ENCODE results near the gene IQGAP2.

Gene IQGAP2

GRCh38 chr5:76660360-76660759 is 257.3 kb downstream of the IQGAP2 start:
- Histone ChIP-seq H3K36me3 (ENCODE audit: control insufficient read depth, insufficient read depth, low read length, severe bottlenecking) (no peaks in the 10 kb centered on the region), H3K4me3 (ENCODE audit: low read length) (no peak overlapping the region), H3K9ac (ENCODE audit: low read length) (peak overlapping the region; percentile 37), H3K9me3 (ENCODE audit: control insufficient read depth, low read length) (no peaks in the 10 kb centered on the region), H3K27me3 (replicated peaks; ENCODE audit: control insufficient read depth, insufficient read depth, low read length) (no peaks in the 10 kb centered on the region), H3K4me1 (ENCODE audit: control insufficient read depth, insufficient read depth, low read length) (no peaks in the 10 kb centered on the region)
- peak; percentile 8 for DNase-seq (ENCODE audit: low read depth)

DNA sequence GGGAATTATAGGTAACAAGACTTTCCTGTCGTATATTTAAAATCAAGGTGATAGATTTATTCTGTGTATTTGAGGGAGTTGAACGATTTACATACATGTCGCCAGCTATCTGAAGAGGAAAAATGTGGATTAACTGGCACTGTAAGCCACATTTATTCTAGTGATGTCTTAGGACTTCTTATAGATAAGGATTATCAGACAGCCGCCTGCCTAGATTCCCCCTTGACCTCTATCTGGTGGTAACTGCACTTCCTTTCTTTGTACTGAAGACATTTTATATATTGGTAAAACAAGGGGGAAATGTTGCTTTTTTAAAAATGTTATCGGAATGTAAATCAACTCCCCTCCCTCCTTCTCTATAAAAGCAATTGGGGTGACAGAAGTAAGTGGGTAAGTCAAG is 259.4 kb downstream of the IQGAP2 start:
- Histone ChIP-seq H3K4me1 (ENCODE audit: control insufficient read depth, insufficient read depth, low read length) (no peaks in the 10 kb centered on the region), H3K9me3 (ENCODE audit: control insufficient read depth, low read length) (no peaks in the 10 kb centered on the region), H3K9ac (ENCODE audit: low read length) (no peak overlapping the region), H3K36me3 (ENCODE audit: control insufficient read depth, insufficient read depth, low read length, severe bottlenecking) (no peaks in the 10 kb centered on the region), H3K27me3 (replicated peaks; ENCODE audit: control insufficient read depth, insufficient read depth, low read length) (no peaks in the 10 kb centered on the region), H3K4me3 (ENCODE audit: low read length) (no peak overlapping the region)
- no peak for DNase-seq (ENCODE audit: low read depth)

DNA sequence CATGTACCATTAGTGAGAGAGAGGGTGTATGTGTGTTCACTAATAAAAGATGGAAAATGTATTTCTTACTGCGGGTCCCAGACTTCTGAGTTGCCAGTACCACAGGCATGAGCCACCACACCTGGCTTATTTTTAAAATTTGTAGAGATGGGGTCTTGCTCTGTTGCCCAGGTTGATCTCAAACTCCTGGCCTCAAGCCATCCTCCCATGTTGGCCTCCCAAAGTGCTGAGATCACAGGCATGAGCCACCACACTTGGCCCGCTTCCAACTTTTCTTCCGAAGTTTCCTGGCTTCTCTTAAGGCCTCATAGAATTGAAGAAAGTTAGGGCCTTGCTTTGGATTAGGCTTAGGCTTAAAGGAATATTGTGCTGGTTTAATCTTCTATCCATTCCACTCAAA is 260.5 kb downstream of the IQGAP2 start:
- no peaks in the 10 kb centered on the region for H3K27me3 ChIP-seq (replicated peaks; ENCODE audit: control insufficient read depth, insufficient read depth, low read length)
- no peaks in the 10 kb centered on the region for H3K9me3 ChIP-seq (ENCODE audit: control insufficient read depth, low read length)
- no peaks in the 10 kb centered on the region for H3K36me3 ChIP-seq (ENCODE audit: control insufficient read depth, insufficient read depth, low read length, severe bottlenecking)
- H3K4me3 ChIP-seq (ENCODE audit: low read length): no peak overlapping the region
- no peaks in the 10 kb centered on the region for H3K4me1 ChIP-seq (ENCODE audit: control insufficient read depth, insufficient read depth, low read length)
- H3K9ac ChIP-seq (ENCODE audit: low read length): no peak overlapping the region
- no peak for DNase-seq (ENCODE audit: low read depth)

DNA sequence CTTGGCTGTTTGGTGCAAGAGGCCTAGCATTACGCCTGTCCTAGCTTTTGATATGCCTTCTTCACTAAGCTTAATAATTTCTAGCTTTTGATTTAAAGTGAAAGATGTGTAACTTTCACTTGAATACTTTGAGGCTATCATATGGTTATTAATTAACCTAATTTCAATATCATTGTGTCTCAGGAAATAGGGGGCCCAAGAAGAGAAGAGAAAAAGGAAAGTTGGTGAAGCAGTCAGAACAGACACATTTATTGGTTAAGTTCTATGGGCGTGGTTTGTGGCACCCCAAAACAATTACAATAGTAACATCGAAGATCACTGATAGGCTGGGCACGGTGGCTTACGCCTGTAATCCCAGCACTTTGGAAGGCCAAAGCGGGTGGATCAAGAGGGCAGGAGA is 261.0 kb downstream of the IQGAP2 start:
- Histone ChIP-seq H3K9me3 (ENCODE audit: control insufficient read depth, low read length) (no peaks in the 10 kb centered on the region), H3K4me3 (ENCODE audit: low read length) (no peak overlapping the region), H3K9ac (ENCODE audit: low read length) (no peak overlapping the region), H3K36me3 (ENCODE audit: control insufficient read depth, insufficient read depth, low read length, severe bottlenecking) (no peaks in the 10 kb centered on the region), H3K4me1 (ENCODE audit: control insufficient read depth, insufficient read depth, low read length) (no peaks in the 10 kb centered on the region), H3K27me3 (replicated peaks; ENCODE audit: control insufficient read depth, insufficient read depth, low read length) (no peaks in the 10 kb centered on the region)
- DNase-seq (ENCODE audit: low read depth): no peak

GRCh38 chr5:76667495-76667894 is 264.4 kb downstream of the IQGAP2 start:
- H3K9ac ChIP-seq (ENCODE audit: low read length): no peak overlapping the region
- no peaks in the 10 kb centered on the region for H3K4me1 ChIP-seq (ENCODE audit: control insufficient read depth, insufficient read depth, low read length)
- DNase-seq (ENCODE audit: low read depth): no peak
- H3K9me3 ChIP-seq (ENCODE audit: control insufficient read depth, low read length): no peaks in the 10 kb centered on the region
- no peaks in the 10 kb centered on the region for H3K36me3 ChIP-seq (ENCODE audit: control insufficient read depth, insufficient read depth, low read length, severe bottlenecking)
- H3K27me3 ChIP-seq (replicated peaks; ENCODE audit: control insufficient read depth, insufficient read depth, low read length): no peaks in the 10 kb centered on the region
- no peak overlapping the region for H3K4me3 ChIP-seq (ENCODE audit: low read length)

DNA sequence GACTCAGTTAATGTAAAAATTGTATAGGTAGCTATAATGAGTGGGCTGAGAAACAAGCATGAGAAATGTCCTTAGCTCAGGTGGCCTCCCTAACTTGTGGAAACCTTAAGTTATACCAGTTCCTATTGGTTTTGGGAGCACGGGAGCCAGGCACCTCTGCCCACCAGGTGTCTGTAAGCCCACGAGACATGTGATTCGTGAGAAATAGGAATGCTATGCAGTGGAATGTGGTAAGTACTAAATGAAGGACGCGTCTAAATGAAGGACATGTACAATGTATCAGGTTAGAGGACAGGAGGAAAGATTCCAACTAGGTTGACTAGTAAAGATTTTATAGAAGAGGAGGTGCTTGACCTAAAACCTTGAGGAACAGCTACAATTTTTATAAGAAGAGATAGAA is 266.2 kb downstream of the IQGAP2 start:
- Histone ChIP-seq H3K4me3 (ENCODE audit: low read length) (no peak overlapping the region), H3K36me3 (ENCODE audit: control insufficient read depth, insufficient read depth, low read length, severe bottlenecking) (no peaks in the 10 kb centered on the region), H3K4me1 (ENCODE audit: control insufficient read depth, insufficient read depth, low read length) (no peaks in the 10 kb centered on the region), H3K9ac (ENCODE audit: low read length) (no peak overlapping the region), H3K27me3 (replicated peaks; ENCODE audit: control insufficient read depth, insufficient read depth, low read length) (no peaks in the 10 kb centered on the region), H3K9me3 (ENCODE audit: control insufficient read depth, low read length) (no peaks in the 10 kb centered on the region)
- no peak for DNase-seq (ENCODE audit: low read depth)

DNA sequence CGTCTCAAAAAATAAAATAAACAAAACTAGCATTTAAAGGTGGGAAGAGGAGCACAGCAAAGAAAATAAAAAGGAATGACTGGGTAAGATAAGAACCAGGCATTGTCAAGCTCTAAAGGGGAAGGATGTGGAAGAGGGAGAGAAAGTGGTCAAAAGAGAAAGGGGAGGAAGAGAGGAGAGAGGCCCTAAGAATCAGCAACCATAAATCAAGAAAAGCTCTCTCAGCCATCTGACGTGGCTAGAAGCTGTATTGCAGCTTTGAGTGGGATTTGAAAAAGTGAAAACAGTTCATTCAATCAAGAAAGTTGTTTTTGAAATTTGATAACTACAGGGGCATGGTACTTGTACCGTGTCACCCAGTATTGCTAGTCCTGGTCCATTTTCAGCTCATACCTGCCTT is 267.4 kb downstream of the IQGAP2 start:
- Histone ChIP-seq H3K4me1 (ENCODE audit: control insufficient read depth, insufficient read depth, low read length) (no peaks in the 10 kb centered on the region), H3K9me3 (ENCODE audit: control insufficient read depth, low read length) (no peaks in the 10 kb centered on the region), H3K27me3 (replicated peaks; ENCODE audit: control insufficient read depth, insufficient read depth, low read length) (no peaks in the 10 kb centered on the region), H3K9ac (ENCODE audit: low read length) (no peak overlapping the region), H3K36me3 (ENCODE audit: control insufficient read depth, insufficient read depth, low read length, severe bottlenecking) (no peaks in the 10 kb centered on the region), H3K4me3 (ENCODE audit: low read length) (no peak overlapping the region)
- DNase-seq (ENCODE audit: low read depth): no peak

- no peak overlapping the region for H3K9ac ChIP-seq (ENCODE audit: low read length)
- no peaks in the 10 kb centered on the region for H3K27me3 ChIP-seq (replicated peaks; ENCODE audit: control insufficient read depth, insufficient read depth, low read length)
- H3K4me3 ChIP-seq (ENCODE audit: low read length): no peak overlapping the region
- no peaks in the 10 kb centered on the region for H3K4me1 ChIP-seq (ENCODE audit: control insufficient read depth, insufficient read depth, low read length)
- H3K36me3 ChIP-seq (ENCODE audit: control insufficient read depth, insufficient read depth, low read length, severe bottlenecking): no peaks in the 10 kb centered on the region
- no peaks in the 10 kb centered on the region for H3K9me3 ChIP-seq (ENCODE audit: control insufficient read depth, low read length)
- DNase-seq (ENCODE audit: low read depth): no peak
Observed at GRCh38 chr5:76672242-76672641, 269.2 kb downstream of the IQGAP2 start.

DNA sequence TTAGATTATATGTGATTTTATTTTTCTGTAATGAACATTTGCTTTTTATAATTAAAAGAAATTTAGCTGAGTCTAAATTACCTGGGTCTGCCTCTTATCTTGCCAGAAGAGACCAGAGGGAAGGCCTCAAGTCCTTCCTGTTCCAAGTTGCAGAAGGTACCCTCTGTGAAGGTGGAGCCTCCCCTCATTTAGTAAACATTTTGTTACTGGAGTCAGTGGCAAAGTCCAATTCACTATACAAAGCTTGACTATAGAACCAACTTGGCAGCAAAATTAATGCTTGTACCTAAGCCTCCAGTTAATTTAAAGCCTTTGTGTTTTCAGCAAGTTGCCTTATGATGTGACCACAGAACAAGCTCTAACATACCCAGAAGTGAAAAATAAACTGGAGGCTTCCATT is 270.0 kb downstream of the IQGAP2 start:
- Histone ChIP-seq H3K9me3 (ENCODE audit: control insufficient read depth, low read length) (no peaks in the 10 kb centered on the region), H3K27me3 (replicated peaks; ENCODE audit: control insufficient read depth, insufficient read depth, low read length) (no peaks in the 10 kb centered on the region), H3K4me3 (ENCODE audit: low read length) (no peak overlapping the region), H3K36me3 (ENCODE audit: control insufficient read depth, insufficient read depth, low read length, severe bottlenecking) (no peaks in the 10 kb centered on the region), H3K4me1 (ENCODE audit: control insufficient read depth, insufficient read depth, low read length) (no peaks in the 10 kb centered on the region), H3K9ac (ENCODE audit: low read length) (no peak overlapping the region)
- DNase-seq (ENCODE audit: low read depth): no peak

DNA sequence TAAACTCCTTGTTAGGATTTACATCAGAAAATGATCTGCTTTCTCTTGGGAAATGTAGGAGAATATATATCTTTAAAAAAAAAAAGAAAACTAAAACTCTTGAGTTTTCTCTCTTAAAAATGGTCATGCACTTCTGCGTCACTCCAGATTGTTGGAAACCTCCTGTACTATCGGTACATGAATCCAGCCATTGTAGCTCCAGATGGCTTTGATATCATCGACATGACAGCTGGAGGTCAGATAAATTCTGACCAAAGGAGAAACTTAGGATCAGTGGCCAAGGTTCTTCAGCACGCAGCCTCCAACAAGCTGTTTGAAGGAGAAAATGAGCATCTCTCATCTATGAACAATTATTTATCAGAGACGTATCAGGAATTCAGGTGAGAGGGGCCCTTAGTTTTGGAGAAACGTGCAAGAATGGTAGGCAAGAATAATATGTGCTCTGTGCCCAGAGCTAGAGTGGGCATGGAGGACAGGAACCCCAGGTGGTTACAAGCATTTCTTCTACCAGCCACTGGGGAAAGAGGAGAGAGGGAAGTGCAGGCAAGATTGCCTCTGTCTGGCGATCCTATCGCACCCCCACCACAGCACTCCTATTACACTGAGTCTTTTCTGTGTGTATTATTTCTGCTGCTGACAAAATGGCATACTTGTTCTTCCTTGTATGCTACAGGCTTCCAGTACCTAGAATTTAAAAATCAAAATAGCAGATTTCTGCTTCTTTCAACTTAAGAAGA is 271.4 kb downstream of the IQGAP2 start:
- Histone ChIP-seq H3K4me1 (ENCODE audit: control insufficient read depth, insufficient read depth, low read length) (peaks cover 5% of the 10 kb centered on the region), H3K9ac (ENCODE audit: low read length) (no peak overlapping the region), H3K27me3 (replicated peaks; ENCODE audit: control insufficient read depth, insufficient read depth, low read length) (no peaks in the 10 kb centered on the region), H3K4me3 (ENCODE audit: low read length) (no peak overlapping the region), H3K36me3 (ENCODE audit: control insufficient read depth, insufficient read depth, low read length, severe bottlenecking) (no peaks in the 10 kb centered on the region), H3K9me3 (ENCODE audit: control insufficient read depth, low read length) (no peaks in the 10 kb centered on the region)
- no peak for DNase-seq (ENCODE audit: low read depth)

DNA sequence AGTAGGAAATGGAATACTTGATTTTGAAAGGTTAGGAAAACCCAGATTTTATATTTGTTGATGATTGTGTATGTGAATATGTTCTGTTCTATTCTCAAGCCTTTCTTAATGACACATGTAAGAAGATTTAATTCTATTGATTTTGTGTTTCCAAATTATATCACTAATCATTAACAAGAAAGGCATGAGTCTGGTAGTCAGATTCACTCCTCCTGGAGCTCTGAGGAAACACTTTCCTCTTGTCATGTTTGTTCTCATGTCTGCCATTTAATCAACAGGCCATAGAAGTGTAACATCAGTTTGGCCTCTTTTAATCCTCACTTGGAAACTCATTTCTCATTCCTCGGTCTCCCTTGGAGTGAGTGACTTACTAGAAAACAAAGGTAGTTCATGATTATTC is 272.3 kb downstream of the IQGAP2 start:
- no peak for DNase-seq (ENCODE audit: low read depth)
- H3K9ac ChIP-seq (ENCODE audit: low read length): no peak overlapping the region
- peaks cover 8% of the 10 kb centered on the region for H3K4me1 ChIP-seq (ENCODE audit: control insufficient read depth, insufficient read depth, low read length)
- no peak overlapping the region for H3K4me3 ChIP-seq (ENCODE audit: low read length)
- no peaks in the 10 kb centered on the region for H3K9me3 ChIP-seq (ENCODE audit: control insufficient read depth, low read length)
- H3K36me3 ChIP-seq (ENCODE audit: control insufficient read depth, insufficient read depth, low read length, severe bottlenecking): no peaks in the 10 kb centered on the region
- H3K27me3 ChIP-seq (replicated peaks; ENCODE audit: control insufficient read depth, insufficient read depth, low read length): no peaks in the 10 kb centered on the region

GRCh38 chr5:76677849-76678472 is 274.9 kb downstream of the IQGAP2 start:
- no peaks in the 10 kb centered on the region for H3K27me3 ChIP-seq (replicated peaks; ENCODE audit: control insufficient read depth, insufficient read depth, low read length)
- H3K4me1 ChIP-seq (ENCODE audit: control insufficient read depth, insufficient read depth, low read length): peaks cover 17% of the 10 kb centered on the region
- H3K9me3 ChIP-seq (ENCODE audit: control insufficient read depth, low read length): no peaks in the 10 kb centered on the region
- no peak overlapping the region for H3K9ac ChIP-seq (ENCODE audit: low read length)
- no peak overlapping the region for H3K4me3 ChIP-seq (ENCODE audit: low read length)
- H3K36me3 ChIP-seq (ENCODE audit: control insufficient read depth, insufficient read depth, low read length, severe bottlenecking): no peaks in the 10 kb centered on the region
- no peak for DNase-seq (ENCODE audit: low read depth)
